ENCODE data around the gene PCBP1.

DNA sequence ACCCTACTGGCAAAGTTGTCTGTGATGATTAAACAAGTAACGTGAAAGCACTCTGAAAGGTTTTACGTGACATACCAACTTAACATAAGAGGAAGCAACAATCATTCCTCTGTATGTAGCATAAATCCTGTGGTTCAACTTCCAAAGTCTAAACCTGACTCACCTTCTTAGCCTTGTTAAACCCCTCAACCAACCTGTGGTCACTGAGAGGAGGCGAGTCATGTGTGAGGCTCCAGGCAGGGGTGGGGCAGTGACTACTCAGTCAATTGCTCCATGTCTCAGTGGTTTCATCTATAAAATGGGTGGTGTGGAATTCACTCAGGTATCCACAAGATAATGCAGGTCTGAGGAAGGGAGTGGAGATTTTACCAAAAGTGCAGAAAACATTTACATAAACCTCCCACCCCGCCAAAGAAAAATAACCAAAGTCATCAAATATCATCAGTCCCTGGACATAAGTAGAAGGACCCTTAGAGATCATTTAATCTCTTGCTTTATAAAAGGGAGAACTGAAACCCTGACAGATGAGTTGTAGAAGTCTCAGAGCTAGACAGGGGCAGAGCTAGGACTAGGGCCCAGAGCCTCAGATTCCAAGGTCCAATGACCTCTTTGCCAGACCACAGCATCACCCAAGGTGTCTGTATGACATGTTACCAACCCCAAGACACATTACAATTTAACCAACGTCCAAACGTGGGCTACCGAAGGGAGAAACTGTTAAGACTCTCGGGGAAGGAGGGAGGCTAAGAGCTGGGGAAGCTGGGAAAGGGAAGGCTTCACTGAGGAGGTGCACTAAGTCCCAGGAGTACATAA is 3.7 kb upstream of the PCBP1 start:
- TF ChIP-seq REST (IDR thresholded peaks at IDR 0.05) (no peak), MAZ (IDR thresholded peaks at IDR 0.05; ENCODE audit: borderline replicate concordance, low read depth, low read length) (no peak), POLR2A (IDR thresholded peaks at IDR 0.05; ENCODE audit: low read length) (no peak)
- TF ChIP-seq, protein P1, sequence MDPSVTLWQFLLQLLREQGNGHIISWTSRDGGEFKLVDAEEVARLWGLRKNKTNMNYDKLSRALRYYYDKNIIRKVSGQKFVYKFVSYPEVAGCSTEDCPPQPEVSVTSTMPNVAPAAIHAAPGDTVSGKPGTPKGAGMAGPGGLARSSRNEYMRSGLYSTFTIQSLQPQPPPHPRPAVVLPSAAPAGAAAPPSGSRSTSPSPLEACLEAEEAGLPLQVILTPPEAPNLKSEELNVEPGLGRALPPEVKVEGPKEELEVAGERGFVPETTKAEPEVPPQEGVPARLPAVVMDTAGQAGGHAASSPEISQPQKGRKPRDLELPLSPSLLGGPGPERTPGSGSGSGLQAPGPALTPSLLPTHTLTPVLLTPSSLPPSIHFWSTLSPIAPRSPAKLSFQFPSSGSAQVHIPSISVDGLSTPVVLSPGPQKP (IDR thresholded peaks at IDR 0.05; ENCODE audit: low read depth, low read length) = no peak
- TF ChIP-seq, protein P2, sequence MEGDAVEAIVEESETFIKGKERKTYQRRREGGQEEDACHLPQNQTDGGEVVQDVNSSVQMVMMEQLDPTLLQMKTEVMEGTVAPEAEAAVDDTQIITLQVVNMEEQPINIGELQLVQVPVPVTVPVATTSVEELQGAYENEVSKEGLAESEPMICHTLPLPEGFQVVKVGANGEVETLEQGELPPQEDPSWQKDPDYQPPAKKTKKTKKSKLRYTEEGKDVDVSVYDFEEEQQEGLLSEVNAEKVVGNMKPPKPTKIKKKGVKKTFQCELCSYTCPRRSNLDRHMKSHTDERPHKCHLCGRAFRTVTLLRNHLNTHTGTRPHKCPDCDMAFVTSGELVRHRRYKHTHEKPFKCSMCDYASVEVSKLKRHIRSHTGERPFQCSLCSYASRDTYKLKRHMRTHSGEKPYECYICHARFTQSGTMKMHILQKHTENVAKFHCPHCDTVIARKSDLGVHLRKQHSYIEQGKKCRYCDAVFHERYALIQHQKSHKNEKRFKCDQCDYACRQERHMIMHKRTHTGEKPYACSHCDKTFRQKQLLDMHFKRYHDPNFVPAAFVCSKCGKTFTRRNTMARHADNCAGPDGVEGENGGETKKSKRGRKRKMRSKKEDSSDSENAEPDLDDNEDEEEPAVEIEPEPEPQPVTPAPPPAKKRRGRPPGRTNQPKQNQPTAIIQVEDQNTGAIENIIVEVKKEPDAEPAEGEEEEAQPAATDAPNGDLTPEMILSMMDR (IDR thresholded peaks at IDR 0.05) = no peak

Data from A549 (cell line).